ENCODE measurements around the gene NYNRIN.

The NYNRIN gene

GRCh38 chr14:24408764-24409163, 10.0 kb downstream of the NYNRIN start:
- H3K4me3 ChIP-seq (ENCODE audit: control insufficient read depth, low read depth, low read length), result no peak overlapping the region
- TF ChIP-seq, protein P1, sequence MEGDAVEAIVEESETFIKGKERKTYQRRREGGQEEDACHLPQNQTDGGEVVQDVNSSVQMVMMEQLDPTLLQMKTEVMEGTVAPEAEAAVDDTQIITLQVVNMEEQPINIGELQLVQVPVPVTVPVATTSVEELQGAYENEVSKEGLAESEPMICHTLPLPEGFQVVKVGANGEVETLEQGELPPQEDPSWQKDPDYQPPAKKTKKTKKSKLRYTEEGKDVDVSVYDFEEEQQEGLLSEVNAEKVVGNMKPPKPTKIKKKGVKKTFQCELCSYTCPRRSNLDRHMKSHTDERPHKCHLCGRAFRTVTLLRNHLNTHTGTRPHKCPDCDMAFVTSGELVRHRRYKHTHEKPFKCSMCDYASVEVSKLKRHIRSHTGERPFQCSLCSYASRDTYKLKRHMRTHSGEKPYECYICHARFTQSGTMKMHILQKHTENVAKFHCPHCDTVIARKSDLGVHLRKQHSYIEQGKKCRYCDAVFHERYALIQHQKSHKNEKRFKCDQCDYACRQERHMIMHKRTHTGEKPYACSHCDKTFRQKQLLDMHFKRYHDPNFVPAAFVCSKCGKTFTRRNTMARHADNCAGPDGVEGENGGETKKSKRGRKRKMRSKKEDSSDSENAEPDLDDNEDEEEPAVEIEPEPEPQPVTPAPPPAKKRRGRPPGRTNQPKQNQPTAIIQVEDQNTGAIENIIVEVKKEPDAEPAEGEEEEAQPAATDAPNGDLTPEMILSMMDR (conservative IDR thresholded peaks at IDR 0.05; ENCODE audit: control insufficient read depth, insufficient read depth, low read depth, low read length), result no peak
- DNase-seq (ENCODE audit: low read depth), result no peak

- no peak overlapping the region for H3K4me3 ChIP-seq (ENCODE audit: control insufficient read depth, low read depth, low read length)
- DNase-seq (ENCODE audit: low read depth), result no peak
- TF ChIP-seq, protein P1 (conservative IDR thresholded peaks at IDR 0.05; ENCODE audit: control insufficient read depth, insufficient read depth, low read depth, low read length), result no peak
Observed at GRCh38 chr14:24409192-24409591, 10.4 kb downstream of the NYNRIN start.

DNA sequence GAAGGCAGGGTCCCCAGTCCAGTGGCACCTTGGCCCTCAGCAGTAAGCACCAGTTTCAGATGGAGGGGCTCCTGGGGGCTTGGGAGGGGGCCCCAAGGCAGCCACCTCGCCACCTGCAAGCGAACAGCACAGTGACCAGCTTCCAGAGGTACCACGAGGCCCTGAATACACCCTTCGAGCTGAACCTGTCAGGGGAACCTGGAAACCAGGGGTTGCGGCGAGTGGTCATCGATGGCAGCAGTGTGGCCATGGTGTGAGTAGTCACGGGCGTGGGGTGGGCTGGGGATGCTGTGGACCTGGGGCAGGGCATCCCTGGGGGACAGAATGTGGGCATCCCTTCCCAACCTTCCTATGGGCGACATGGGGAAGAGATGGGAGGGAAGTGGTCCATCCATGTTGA, 11.2 kb downstream of the NYNRIN start:
- DNase-seq (ENCODE audit: low read depth), result no peak
- TF ChIP-seq, protein P1 (conservative IDR thresholded peaks at IDR 0.05; ENCODE audit: control insufficient read depth, insufficient read depth, low read depth, low read length), result no peak
- H3K4me3 ChIP-seq (ENCODE audit: control insufficient read depth, low read depth, low read length), result no peak overlapping the region

- DNase-seq (ENCODE audit: low read depth), result peak; percentile 68
Observed at GRCh38 chr14:24411443-24412389, 12.9 kb downstream of the NYNRIN start.

GRCh38 chr14:24414077-24414476, 15.3 kb downstream of the NYNRIN start:
- no peak for DNase-seq (ENCODE audit: low read depth)
- TF ChIP-seq, protein P1 (conservative IDR thresholded peaks at IDR 0.05; ENCODE audit: control insufficient read depth, insufficient read depth, low read depth, low read length), result no peak

More at GRCh38 chr14:24411443-24412389, 12.9 kb downstream of the NYNRIN start:
- TF ChIP-seq, protein P1 (conservative IDR thresholded peaks at IDR 0.05; ENCODE audit: control insufficient read depth, insufficient read depth, low read depth, low read length), result peak; percentile 78
- H3K4me3 ChIP-seq (ENCODE audit: control insufficient read depth, low read depth, low read length), result no peak overlapping the region

DNA sequence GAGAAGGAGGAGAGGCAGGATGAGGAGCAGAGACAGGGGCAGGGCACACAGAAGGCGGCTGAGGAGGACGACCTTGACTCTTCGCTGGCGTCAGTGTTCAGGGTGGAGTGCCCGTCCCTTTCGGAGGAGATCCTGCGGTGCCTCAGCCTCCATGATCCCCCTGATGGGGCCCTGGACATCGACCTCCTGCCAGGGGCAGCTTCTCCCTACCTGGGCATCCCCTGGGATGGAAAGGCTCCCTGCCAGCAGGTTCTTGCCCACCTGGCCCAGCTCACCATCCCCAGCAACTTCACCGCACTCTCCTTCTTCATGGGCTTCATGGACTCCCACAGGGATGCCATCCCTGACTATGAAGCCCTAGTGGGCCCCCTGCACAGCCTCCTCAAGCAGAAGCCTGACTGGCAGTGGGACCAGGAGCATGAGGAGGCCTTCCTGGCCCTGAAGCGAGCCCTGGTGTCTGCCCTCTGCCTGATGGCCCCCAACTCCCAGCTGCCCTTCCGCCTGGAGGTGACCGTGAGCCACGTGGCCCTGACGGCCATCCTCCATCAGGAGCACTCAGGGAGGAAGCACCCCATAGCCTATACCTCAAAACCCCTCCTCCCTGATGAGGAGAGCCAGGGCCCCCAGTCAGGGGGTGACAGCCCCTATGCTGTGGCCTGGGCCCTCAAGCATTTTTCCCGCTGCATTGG, 16.1 kb downstream of the NYNRIN start:
- H3K4me3 ChIP-seq (ENCODE audit: control insufficient read depth, low read depth, low read length), result no peak overlapping the region

More at GRCh38 chr14:24414077-24414476, 15.3 kb downstream of the NYNRIN start:
- no peak overlapping the region for H3K4me3 ChIP-seq (ENCODE audit: control insufficient read depth, low read depth, low read length)

More for the DNA sequence above, 16.1 kb downstream of the NYNRIN start:
- DNase-seq (ENCODE audit: low read depth), result no peak
- TF ChIP-seq, protein P1 (conservative IDR thresholded peaks at IDR 0.05; ENCODE audit: control insufficient read depth, insufficient read depth, low read depth, low read length), result no peak

Measured in fibroblast of mammary gland (primary cell).